ENCODE measurements around the gene FCAR.
"Not testable (repeated sequence)": the region's sequence is repeated elsewhere in the genome, so short reads cannot be mapped to it uniquely, and the experiment has no call there.

FCAR gene

GRCh38 chr19:54896036-54896435, 22.0 kb downstream of the FCAR start:
- no peak for DNase-seq

GRCh38 chr19:54898685-54899084, 24.6 kb downstream of the FCAR start:
- DNase-seq: not testable (repeated sequence)

GRCh38 chr19:54899646-54900045, 25.6 kb downstream of the FCAR start:
- not testable (repeated sequence) for DNase-seq

GRCh38 chr19:54901153-54901552, 27.1 kb downstream of the FCAR start:
- not testable (repeated sequence) for DNase-seq

- DNase-seq: no peak
Measured at GRCh38 chr19:54902061-54902460, 28.0 kb downstream of the FCAR start.

- DNase-seq: no peak
Measured at GRCh38 chr19:54903303-54903702, 29.3 kb downstream of the FCAR start.

GRCh38 chr19:54904261-54904660, 30.2 kb downstream of the FCAR start:
- not testable (repeated sequence) for DNase-seq

- no peak for DNase-seq
Measured at GRCh38 chr19:54905421-54905802, 31.4 kb downstream of the FCAR start.

GRCh38 chr19:54905803-54906511, 31.9 kb downstream of the FCAR start, which contains the start of gene NCR1:
TSS of gene NCR1 (plus strand) at chr19:54906148. CDS start at chr19:54906188, 40 bp downstream.
- DNase-seq: no peak

GRCh38 chr19:54906819-54907218, 32.8 kb downstream of the FCAR start:
- no peak for DNase-seq

- not testable (repeated sequence) for DNase-seq
Measured at GRCh38 chr19:54907899-54908298, 33.9 kb downstream of the FCAR start.

GRCh38 chr19:54916822-54917221, 42.8 kb downstream of the FCAR start:
- DNase-seq: no peak

- no peak for DNase-seq
Measured at GRCh38 chr19:54918499-54918898, 44.5 kb downstream of the FCAR start.

GRCh38 chr19:54919646-54920563, 45.9 kb downstream of the FCAR start:
- not testable (repeated sequence) for DNase-seq

GRCh38 chr19:54921082-54921481, 47.0 kb downstream of the FCAR start:
- no peak for DNase-seq

- DNase-seq: no peak
Measured at GRCh38 chr19:54923276-54923675, 49.2 kb downstream of the FCAR start.

GRCh38 chr19:54928299-54928698, 54.3 kb downstream of the FCAR start:
- no peak for DNase-seq

GRCh38 chr19:54937926-54938325, 63.9 kb downstream of the FCAR start:
- no peak for DNase-seq

GRCh38 chr19:54938906-54939305, 64.9 kb downstream of the FCAR start:
- no peak for DNase-seq

GRCh38 chr19:54939538-54939937, 65.5 kb downstream of the FCAR start:
- DNase-seq: not testable (repeated sequence)
